GM19240 (cell line): ENCODE measurements around the gene GDF7.

Experiments
- DNase-seq: peaks from one replicate; pipeline ENCODE4 v3.0.0; 2011; ENCODE audit warnings: low spot score; ENCODE audit not compliant: insufficient read length

The GDF7 gene

DNA sequence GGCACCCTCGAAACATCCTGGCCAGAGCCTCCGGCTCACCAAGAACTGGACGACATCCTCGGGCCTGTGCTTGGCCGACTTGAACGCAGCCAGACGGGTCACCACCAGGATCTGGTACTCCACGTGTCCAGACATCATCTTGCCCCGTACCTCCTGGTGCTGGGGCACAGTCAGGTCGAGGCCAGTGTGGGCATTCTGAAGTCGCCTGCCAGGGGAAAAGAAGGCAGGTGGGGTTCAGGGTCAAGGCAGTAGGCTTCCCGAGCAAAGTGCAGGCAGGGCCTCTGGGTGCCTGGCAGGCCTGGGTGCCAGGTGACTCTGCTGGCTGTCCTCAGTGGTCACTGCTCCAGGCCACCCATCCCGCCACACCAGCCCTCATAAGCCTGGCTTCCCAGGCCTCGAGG is 21.6 kb upstream of the GDF7 start:
- no peak for DNase-seq

DNA sequence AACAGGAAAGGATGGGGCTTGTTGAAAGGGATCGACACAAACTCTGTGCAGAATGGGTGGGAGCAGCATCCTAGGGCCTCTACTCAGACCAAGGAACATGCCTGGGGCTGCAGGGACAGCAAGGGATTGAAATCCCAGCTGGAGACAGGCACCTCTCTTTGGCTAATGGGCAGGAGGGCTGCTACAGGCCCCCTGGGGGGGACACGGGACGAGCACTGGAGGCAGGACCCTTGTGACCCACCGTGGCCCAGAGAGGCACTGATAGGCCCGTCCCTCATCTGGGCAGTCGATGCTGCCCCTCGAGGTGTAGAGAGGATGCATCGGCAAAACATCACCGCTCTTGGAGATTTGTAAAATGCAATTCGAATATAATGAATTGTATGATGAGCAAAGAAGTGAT is 21.2 kb upstream of the GDF7 start:
- no peak for DNase-seq

DNA sequence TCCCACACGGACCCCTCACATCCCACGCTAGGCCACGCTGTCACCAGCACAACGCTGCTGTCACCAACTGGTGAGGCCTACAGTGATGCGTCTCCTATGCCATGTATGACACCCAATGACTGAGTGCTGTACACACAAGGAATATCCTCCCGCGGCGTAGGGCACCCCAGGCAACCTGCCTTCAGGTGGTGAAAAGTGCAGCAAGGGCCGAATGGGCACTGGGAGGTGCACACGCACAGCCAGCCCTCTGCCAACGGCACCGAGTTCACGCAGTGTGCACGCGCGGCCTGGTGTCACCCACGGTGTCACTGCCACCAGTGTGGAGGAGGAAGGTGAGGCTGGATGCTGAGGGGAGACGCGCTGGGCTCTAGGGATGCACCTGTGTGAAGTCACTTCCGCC is 20.5 kb upstream of the GDF7 start:
- no peak for DNase-seq

DNA sequence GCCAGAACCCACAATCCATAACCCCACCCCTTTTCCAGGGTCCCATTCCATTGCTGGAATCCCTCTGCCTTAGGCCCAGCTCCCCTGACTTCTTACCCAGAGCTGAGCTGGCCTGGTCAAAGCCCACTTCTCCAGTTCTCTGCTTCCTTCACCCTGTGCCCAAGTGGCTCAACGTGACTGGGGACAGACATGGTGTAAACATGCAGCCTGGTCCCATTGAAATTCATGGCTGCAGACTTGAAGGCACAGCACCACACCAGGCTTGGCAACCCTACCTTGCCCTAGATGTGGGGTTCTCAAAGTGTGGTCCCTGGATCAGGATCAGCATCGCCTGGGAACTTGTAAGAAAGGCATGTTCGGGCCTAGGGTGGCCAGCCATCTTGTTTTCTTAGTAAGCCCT is 19.7 kb upstream of the GDF7 start:
- DNase-seq = no peak

DNA sequence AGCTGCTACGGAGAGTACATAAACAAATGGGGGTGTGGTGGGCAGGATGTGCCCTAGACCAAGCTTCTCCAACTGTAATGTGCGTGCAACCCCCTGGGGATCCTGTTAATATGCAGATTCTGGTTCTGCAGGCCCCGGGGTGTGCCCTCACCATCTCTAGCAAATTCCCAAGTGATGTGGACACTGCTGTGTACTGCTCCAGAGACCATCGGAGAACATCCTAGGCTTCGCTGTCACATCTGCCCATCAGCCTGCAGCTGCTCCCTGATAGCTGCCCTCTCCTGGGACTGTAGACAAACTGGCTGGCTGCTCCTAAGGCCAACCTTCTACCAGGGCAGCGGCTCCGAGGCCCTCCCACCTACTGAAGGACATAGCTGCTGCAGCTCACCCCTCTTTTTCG is 19.2 kb upstream of the GDF7 start:
- DNase-seq = no peak

DNA sequence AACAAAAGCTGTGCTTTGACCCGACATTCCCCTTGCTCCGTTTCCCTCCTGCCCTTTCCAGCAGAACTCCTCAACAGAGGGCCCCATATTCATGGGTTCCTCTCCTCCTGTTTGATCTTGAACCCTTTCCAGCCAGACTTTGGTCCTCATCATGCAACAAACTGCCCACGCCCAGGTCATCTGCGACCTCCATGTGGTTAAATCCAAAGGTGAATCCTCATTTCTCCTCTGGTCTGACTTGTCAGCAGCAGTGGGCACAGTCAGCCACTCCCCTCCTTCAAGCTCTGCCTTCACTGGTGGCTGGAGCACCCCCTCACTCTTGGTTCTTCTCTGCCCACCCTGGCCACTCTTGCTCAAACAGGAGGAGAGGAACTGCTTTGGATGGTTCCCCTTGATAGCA is 18.7 kb upstream of the GDF7 start:
- no peak for DNase-seq

DNA sequence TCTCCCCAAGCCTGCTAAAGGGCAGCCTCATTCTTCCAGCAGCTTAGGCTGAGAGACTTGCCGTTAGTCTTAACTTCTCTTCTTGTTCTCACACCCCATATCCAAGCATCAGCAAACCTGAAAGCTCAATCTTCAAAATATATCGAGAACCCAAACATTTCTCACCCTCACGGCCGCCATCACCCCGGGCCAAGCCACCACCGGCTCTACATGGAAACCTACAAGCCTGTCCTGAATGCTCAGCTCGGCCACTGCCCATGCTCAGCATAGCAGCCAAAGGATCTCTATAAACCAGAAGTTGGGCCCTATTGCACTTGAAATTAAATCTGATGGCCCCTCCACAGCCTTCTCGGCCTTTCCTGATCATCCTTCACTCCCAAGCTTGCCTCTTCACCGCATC is 18.1 kb upstream of the GDF7 start:
- no peak for DNase-seq

DNA sequence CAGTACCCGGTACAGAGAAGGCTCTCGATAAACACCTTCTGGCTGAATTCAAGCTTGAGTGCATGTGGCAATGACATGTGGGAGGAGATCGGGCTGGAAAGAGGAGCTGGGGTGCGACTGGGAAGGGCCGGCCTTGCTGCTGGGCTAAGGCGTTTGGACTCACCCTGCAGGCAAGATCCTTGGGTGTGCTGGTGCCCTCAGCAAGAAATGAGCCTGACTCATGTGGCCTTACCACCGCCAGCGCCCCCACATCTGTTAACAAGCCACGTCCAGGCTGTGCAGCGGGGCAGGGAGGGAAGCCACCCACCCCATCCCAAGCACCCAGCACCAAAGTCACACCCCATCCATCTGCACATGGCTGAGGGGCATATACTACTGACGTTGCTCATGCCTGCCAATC is 17.4 kb upstream of the GDF7 start:
- DNase-seq = no peak

DNA sequence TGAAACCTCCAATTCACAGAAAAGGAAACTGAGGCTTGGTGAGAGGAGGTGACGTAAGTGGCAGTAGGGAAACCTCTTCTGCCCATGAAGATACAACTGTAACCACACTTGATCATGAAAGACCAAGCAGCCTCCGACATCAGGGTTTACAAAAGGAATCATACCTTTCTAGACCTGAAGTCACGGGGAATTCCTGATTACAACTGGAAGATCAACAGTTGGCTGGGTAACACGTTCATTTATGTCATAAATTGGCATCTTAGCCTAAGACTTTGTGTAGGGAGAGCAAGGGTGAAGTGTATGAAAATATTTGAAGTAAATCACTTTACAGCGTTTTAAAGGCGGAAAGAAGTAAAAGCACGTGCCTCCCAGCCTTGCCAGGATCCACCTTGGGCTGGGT is 17.0 kb upstream of the GDF7 start:
- DNase-seq = no peak

DNA sequence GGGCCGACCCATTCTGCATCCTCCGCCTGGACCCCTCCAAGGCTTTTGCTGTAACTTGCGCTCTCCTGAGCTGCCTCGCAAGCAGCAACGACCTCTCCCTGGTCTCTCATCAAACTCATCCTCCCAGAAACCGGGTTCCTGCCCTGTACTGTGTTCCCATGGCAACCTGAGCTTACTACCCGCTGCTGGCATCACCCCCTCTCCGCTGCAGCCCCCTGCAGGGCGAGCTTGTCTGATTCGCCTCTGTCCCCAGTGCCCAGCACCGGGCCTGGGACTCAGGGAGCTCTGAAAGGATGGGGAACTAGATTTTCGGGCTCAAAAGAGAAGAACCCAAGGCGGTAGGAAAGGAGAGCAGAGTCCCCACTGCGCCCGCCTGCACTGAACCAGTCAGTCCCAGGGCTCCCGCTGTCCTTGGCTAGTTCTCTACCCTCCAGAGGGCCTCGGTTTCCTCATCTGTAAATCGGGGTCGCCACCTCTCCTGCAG is 16.5 kb upstream of the GDF7 start:
- no peak for DNase-seq

DNA sequence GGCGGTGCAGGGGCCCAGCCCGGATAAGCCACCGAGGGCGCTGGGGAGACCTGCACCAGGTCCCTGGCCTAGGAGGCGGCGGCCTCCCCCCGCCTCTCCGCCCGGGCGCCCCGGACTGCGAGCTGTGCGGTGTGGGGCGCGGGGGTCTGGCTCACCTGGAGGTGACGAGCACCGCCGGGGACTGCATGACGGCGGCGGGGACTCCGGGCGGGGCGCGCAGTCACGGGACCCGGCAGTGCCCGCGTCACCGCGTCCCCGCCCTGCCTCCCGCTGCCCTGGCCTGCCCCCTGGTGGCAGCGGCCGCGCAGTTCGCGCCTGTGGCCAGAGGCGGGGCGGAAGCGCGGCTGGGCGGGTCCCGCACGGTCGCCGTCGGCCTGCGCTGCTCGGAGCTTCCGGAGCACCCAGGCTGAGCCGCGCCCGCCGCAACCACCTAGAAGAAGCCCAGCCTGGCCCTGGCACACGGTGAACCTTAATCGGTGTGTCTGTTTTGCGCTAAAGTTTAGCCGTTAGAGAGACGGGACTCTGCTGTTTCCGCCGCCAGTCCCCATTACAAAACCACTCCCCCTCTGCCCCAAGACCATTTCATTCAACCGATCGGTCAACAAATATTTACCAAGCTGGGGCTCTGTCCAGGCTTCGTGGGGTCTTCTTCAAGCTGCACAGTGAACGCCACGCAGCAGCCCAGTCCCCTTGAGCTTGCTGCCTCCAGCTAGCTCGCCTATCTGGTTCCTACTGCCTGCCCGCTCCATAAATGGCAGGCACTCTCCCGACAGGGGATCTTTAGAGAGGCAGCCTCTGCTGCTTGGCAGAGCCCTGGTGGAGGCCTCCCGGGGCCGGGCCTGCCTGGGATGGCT is 15.8 kb upstream of the GDF7 start, which contains the start of gene HS1BP3:
TSS of gene HS1BP3 (minus strand) at position 222 of the 854 bp plus-strand sequence. CDS start at position 187, 35 bp downstream.
- DNase-seq = peak; percentile 93

DNA sequence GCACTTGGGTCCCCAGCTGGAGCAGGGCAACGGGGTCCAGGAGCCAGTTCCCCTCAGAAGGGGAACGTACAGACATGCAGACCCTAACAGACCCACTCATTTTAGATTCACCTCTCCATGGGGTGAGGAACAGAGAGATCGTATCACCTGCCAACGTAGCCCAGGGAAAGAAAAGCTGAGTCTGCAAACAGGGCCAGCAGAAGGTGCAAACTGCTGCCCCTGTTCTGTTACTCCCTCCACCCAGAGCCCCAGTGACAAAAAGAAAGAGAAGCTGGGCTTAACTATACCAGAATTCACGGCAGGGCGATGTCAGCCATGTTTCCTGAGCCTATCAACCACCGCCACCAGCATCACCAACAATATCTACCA is 15.2 kb upstream of the GDF7 start:
- DNase-seq = no peak

DNA sequence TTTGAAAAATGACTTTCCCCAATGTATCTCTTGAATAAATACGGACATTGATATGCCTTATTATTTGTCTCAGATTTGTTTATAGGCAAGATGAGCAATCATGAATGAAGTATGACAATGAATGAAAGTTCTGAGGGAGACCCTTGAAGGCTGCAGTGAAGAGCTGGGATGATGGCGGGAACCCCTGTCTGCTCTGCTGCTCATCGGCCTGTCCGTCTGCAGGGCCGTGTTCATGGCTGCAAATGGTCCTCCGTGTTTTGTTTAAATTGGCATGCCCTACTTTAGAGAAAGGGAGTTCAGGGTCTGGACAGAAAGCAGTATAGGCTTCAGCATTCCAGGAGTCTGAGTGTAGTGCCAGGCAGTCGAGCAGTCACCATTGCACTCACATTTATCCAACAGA is 14.8 kb upstream of the GDF7 start:
- DNase-seq = no peak

DNA sequence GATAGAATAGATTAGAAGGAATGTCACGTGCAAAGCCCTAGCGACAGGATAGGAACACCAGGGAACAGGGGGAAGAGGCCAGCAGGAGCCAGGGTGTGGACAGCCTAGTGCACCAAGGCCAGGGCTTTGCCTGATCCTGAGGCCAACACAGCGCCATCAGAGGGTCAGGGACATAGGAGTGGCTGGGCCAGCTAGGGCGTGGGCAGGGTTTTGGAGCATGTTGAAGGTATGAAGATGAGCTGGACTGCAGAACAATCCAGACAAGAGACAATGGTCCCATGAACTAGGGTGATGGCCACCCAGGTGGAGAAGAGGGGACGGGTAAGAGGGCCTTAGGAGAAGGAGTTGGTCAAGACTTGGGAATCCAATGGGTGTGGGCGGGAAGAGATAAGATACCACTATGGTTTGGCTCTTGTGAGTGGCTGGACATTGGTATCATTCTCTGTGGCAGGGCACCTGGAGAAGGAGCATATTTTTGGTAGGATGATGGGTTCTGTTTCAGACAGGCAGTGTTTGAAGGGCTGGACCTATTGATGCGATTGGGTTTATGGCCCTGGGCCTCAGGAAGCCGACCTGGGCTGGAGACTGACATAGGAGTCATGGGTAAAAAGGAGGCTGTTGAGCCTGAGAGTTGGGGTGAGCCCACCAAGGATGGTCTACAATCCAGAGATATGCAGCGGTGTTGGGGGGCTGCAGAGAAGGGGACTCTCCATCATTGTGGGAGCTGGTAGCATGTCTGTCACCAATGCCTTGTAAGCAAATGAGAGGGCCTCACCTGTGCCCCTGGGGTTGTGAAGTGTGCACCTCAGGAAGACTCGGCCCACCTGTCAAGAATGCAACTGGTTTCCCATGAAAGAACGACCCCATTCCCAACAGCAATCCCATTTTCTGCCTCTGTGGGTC is 14.0 kb upstream of the GDF7 start:
- no peak for DNase-seq

DNA sequence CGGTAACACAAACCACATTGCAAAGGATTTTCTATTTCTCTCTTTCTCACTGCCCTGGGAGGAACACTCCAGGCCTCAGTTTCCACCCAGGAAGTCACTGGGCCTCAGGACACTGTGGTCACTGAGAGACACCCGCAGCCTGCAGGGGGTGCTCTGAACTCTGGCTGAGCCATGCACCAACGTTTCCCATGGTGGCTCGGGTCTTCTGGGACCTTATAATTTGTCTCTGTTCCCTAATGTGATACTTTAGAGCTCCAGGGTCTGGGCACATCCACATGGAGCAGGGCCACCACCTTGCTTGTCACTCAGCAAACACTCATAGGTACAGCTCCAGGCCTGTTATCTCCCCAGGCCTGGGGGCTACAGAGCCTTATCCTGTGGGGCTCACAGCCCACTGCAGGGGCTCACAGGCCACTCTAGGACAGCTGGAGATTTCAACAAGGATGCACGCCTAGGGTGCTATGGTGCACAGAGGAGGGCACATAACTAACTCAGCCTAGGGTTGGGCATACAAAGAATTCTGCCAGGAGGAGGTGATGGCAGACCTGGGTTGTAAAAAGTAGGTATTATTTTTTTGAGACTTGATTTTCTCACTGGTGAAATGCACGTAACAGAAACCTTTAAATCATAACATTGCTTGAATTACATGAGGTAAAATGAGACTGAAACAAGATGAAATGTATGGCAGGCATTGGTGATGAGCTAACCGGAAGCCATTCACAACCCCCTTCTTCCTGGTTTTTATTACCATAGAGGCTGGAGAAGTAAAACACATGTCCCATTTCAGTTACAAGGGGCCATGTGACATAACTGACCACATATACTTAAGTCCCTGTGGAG is 13.0 kb upstream of the GDF7 start:
- no peak for DNase-seq

DNA sequence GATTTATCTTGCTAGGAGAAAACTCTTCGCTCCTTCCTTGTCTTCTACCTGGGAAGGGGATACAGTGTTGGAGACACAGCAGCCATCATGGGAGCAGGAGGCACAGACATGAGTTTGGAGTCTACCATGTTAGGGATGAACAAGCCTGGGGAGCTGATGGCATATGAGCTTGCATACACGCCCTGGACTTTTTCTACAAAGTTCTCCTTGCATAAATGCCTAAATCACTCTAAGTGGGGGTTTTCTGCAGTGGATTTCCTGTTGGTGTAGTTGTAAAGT is 12.5 kb upstream of the GDF7 start:
- DNase-seq = no peak

DNA sequence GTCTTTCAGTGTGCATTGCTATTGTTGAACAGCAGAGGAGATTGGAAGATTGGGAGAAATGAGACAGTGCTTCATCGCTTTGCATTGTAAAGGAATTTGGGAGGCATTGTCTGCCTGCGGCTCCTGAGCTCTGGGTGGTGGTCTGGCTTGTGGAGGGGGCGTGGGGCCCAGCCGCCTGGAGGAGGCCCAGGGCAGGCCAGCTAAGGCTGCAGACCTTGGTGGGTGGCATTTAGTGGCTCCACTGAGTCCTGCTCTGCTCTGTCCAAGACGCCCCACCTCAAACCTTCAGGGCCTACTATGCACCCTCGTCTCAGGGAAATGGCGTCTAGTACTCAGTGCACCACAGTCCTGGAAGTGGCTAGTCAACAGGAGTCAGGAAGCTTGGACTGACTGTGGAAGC is 10.4 kb upstream of the GDF7 start:
- DNase-seq = no peak

DNA sequence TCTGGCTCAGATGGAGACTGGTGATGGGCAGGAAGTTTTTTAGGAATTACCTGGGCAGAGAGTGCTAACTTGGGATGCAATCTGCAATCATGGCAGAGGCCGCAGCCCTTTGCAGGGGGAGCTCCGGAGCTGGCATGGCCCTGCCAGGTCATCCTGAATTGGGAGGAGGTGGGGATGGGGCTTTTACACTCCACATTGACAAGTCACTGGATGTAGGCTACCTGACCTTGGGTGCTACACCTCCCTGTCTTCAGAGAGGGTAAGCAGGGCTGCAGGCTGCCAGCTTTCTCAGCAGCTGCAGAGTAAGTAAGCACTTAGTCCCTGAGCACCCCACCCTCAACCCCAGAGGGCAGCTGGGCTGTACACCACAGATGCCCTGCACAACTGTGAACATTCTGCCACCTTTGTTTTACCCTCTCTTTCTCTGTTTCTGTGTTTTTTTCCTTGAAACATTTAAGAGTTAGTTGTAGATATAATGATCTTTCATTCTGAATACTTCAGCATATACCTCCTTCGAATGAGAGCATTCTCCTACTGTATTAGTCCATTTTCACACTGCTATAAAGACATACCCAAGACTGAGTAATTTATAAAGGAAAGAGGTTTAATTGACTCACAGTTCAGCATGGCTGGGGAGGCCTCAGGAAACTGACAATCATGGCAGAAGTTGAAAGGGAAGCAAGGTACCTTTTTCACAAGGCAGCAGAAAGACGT is 9.3 kb upstream of the GDF7 start:
- no peak for DNase-seq

DNA sequence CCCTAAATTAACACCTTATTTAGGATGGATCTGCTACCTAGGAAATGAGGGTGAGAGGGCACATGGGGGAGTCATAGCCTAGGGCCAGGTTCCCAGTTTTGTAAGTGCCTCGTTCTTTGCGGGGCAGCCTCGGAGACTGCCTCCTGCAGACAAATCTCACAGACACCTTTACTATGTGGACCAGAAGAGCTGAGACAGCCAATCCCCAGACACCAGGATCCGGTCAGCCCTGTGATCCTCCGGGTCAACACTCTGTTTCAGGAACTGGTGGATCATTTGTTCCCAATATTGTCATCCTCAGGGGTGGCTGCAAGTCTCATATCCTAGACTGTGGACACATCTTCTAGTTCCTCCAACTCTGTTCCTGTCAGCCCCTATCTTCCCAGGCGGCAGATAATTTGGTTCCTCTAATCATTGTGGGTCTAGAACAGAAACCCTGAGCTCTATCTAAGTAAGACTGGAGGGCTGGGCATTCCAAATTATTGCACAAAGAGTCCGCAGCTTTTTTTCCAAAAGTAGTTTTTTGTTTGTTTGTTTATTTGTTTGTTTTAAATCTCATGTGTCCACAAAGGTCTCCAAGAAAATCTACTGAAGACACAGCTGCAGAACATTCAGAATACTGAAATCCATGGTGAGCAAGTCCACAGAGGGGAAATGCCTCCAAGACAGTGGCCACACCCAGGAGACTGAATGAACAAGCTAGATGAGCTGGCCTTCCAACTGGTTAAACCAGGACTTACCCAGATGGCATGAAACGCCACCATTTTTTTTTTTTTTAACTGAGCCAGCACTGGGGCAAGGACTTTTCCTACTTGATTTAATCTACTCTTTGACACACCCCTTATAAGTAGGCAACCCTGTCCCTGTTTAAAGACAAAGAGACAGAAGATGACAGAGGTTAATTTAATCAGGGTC is 6.2 kb upstream of the GDF7 start:
- no peak for DNase-seq
